H1 (cell line): Measurements from ENCODE around the gene SSTR4. TPM values are rescaled to one million over a fixed set of nuclear protein-coding genes. Genes with fewer than 3 reads are reported as not detected.

Experiments used
- CTCF ChIA-PET: fragments of 300-600 bp; sonication (Branson Sonifier 250); formaldehyde crosslinking; loops from one replicate; lab custom pipeline; 2021; ENCODE audit not compliant: partially characterized antibody; lab: Charles Lee
- POLR2A ChIA-PET: fragments of 300-600 bp; sonication (Branson Sonifier 250); formaldehyde crosslinking; loops from one replicate; lab custom pipeline; 2021; ENCODE audit warnings: inconsistent platforms; ENCODE audit not compliant: partially characterized antibody; lab: Charles Lee
- DNase-seq, 2 experiments: peaks; one replicate each; pipeline versions ENCODE4 v3.0.0 to v3.0.0-alpha.2; 2010 to 2022; ENCODE audit warnings: low spot score in 2 of 2, low read depth in 1 of 2, mixed read lengths in 1 of 2
- FAIRE-seq: peaks from 2 replicates; lab custom pipeline; 2011; peaks lifted over from hg19 to GRCh38; lab: Jason Lieb, UNC
- H2AFZ ChIP-seq: 2 replicates; pipeline ENCODE4 v1.8.1; 2012; ENCODE audit warnings: low read length, inconsistent platforms
- H2AK5ac ChIP-seq: 2 replicates; pipeline ENCODE4 v1.6.1; 2013; ENCODE audit warnings: low read depth, low read length
- H2BK120ac ChIP-seq: replicated peaks from 2 replicates; pipeline ENCODE3; 2013; ENCODE audit warnings: low read depth, low read length, inconsistent platforms
- H2BK12ac ChIP-seq: 2 replicates; pipeline ENCODE4 v1.6.1; 2013; ENCODE audit warnings: low read depth, low read length
- H2BK15ac ChIP-seq: 2 replicates; pipeline ENCODE4 v1.6.1; 2013; ENCODE audit warnings: low read length
- H2BK20ac ChIP-seq: 2 replicates; pipeline ENCODE4 v1.6.1; 2013; ENCODE audit warnings: low read length
- H2BK5ac ChIP-seq: 2 replicates; pipeline ENCODE4 v1.6.1; 2013; ENCODE audit warnings: low read depth, low read length
- H3K14ac ChIP-seq: 2 replicates; pipeline ENCODE4 v1.6.1; 2013; ENCODE audit warnings: inconsistent platforms; ENCODE audit not compliant: insufficient read length
- H3K18ac ChIP-seq: 2 replicates; pipeline ENCODE4 v1.6.1; 2013; ENCODE audit warnings: low read length; ENCODE audit errors: extremely low read depth
- H3K23ac ChIP-seq: 2 replicates; pipeline ENCODE4 v1.6.1; 2013; ENCODE audit warnings: inconsistent platforms; ENCODE audit not compliant: insufficient read length
- H3K23me2 ChIP-seq: 2 replicates; pipeline ENCODE4 v1.6.1; 2013; ENCODE audit warnings: low read depth, low read length
- H3K27ac ChIP-seq: 2 replicates; pipeline ENCODE4 v1.6.1; 2011; ENCODE audit warnings: low read depth, low read length, inconsistent platforms
- H3K27me3 ChIP-seq, 4 experiments: replicated peaks in 1 of 4; 1 replicate in 1 of 4; 2 replicates in 3 of 4; pipeline versions ENCODE4 v1.6.1 to v1.8.1; 2011 to 2013; ENCODE audit warnings: low read length in 3 of 4, mild to moderate bottlenecking in 3 of 4, inconsistent platforms in 2 of 4, mixed read lengths in 2 of 4, moderate library complexity in 1 of 4; ENCODE audit not compliant: control insufficient read depth in 3 of 4, insufficient read depth in 3 of 4; ENCODE audit errors: extremely low read depth in 1 of 4
- H3K36me3 ChIP-seq, 4 experiments: 2 replicates each; pipeline versions ENCODE4 v1.6.1 to v1.8.1; 2011 to 2013; ENCODE audit warnings: mild to moderate bottlenecking in 4 of 4, low read length in 3 of 4, moderate library complexity in 2 of 4, control low read depth in 1 of 4, inconsistent platforms in 1 of 4; ENCODE audit not compliant: insufficient read depth in 4 of 4, control insufficient read depth in 2 of 4
- H3K4ac ChIP-seq: replicated peaks from 2 replicates; pipeline ENCODE3; 2013; ENCODE audit warnings: low read length, low read depth, mixed read lengths, inconsistent platforms; ENCODE audit not compliant: insufficient read length
- H3K4me1 ChIP-seq, 4 experiments: replicated peaks in 1 of 4; 1 replicate in 1 of 4; 2 replicates in 3 of 4; pipeline versions ENCODE4 v1.6.1 to v1.8.1; 2011 to 2013; ENCODE audit warnings: low read length in 3 of 4, inconsistent platforms in 2 of 4, mixed read lengths in 1 of 4; ENCODE audit not compliant: insufficient read depth in 4 of 4, control insufficient read depth in 3 of 4
- H3K4me2 ChIP-seq, 2 experiments: 2 replicates each; pipeline versions ENCODE4 v1.6.1 to v1.8.1; 2011 to 2013; ENCODE audit warnings: low read depth in 2 of 2, low read length in 2 of 2, control low read depth in 1 of 2, inconsistent platforms in 1 of 2, mild to moderate bottlenecking in 1 of 2; ENCODE audit not compliant: insufficient read depth in 1 of 2
- H3K4me3 ChIP-seq, 4 experiments: fragments of 200-600, 300-600 bp in 1 of 4; sonication (generic), shearing (Covaris generic), sonication (Bioruptor Twin) in 1 of 4; 2 replicates each; pipeline versions ENCODE4 v1.5.1 to v1.8.1; 2011 to 2016; ENCODE audit warnings: low read length in 4 of 4, low read depth in 3 of 4, control low read depth in 2 of 4, inconsistent platforms in 2 of 4, mild to moderate bottlenecking in 2 of 4, mixed read lengths in 1 of 4, moderate library complexity in 1 of 4; ENCODE audit not compliant: insufficient read depth in 2 of 4; ENCODE audit errors: extremely low read depth in 1 of 4
- H3K56ac ChIP-seq: replicated peaks from 2 replicates; pipeline ENCODE3; 2013; ENCODE audit warnings: low read depth, mild to moderate bottlenecking, mixed read lengths, low read length, inconsistent platforms; ENCODE audit not compliant: insufficient read length
- H3K79me1 ChIP-seq: 2 replicates; pipeline ENCODE4 v1.6.1; 2013; ENCODE audit warnings: low read depth, low read length, control low read depth
- H3K79me2 ChIP-seq, 2 experiments: 2 replicates each; pipeline versions ENCODE4 v1.6.1 to v1.8.1; 2012 to 2013; ENCODE audit warnings: low read length in 2 of 2, mild to moderate bottlenecking in 2 of 2, inconsistent platforms in 1 of 2; ENCODE audit not compliant: insufficient read depth in 2 of 2, control insufficient read depth in 1 of 2
- H3K9ac ChIP-seq, 4 experiments: replicated peaks in 1 of 4; 1 replicate in 1 of 4; 2 replicates in 3 of 4; pipeline versions ENCODE4 v1.6.1 to v1.8.1; 2011 to 2013; ENCODE audit warnings: low read depth in 3 of 4, low read length in 3 of 4, control low read depth in 2 of 4, mild to moderate bottlenecking in 2 of 4, moderate library complexity in 2 of 4, inconsistent platforms in 1 of 4; ENCODE audit errors: extremely low read depth in 1 of 4
- H3K9me3 ChIP-seq, 2 experiments: 2 replicates each; pipeline versions ENCODE4 v1.6.1 to v1.8.1; 2012 to 2013; ENCODE audit warnings: mild to moderate bottlenecking in 2 of 2, moderate library complexity in 2 of 2, control low read depth in 1 of 2, inconsistent platforms in 1 of 2, low read depth in 1 of 2, low read length in 1 of 2, mixed read lengths in 1 of 2; ENCODE audit not compliant: insufficient read depth in 2 of 2
- H4K20me1 ChIP-seq, 2 experiments: replicated peaks in 1 of 2; 2 replicates each; pipeline versions ENCODE3 to v1.8.1; 2011 to 2013; ENCODE audit warnings: inconsistent platforms in 2 of 2, low read length in 2 of 2, mild to moderate bottlenecking in 1 of 2; ENCODE audit not compliant: insufficient read depth in 2 of 2, control insufficient read depth in 1 of 2
- H4K5ac ChIP-seq: 2 replicates; pipeline ENCODE4 v1.6.1; 2013; ENCODE audit warnings: low read length, low read depth, mixed read lengths, inconsistent platforms; ENCODE audit not compliant: insufficient read length
- H4K8ac ChIP-seq: 2 replicates; pipeline ENCODE4 v1.8.0; 2013; ENCODE audit warnings: mild to moderate bottlenecking, moderate library complexity, low read length, inconsistent platforms; ENCODE audit not compliant: insufficient read depth; ENCODE audit errors: extremely low read depth
- H4K91ac ChIP-seq: replicated peaks from 2 replicates; pipeline ENCODE3; 2013; ENCODE audit warnings: low read length, mixed read lengths, inconsistent platforms; ENCODE audit not compliant: insufficient read length
- CHD1 ChIP-seq: IDR thresholded peaks from 2 replicates; pipeline ENCODE4 v1.6.1; 2012; ENCODE audit warnings: low read depth, low read length, improper control_type of control experiment
- KDM5A ChIP-seq: fragments of 200-600 bp; IDR thresholded peaks from 2 replicates; pipeline ENCODE4 v1.7.1; 2012; ENCODE audit warnings: mild to moderate bottlenecking, low read length, inconsistent platforms, mixed read lengths
- NANOG ChIP-seq: IDR thresholded peaks from 2 replicates; pipeline ENCODE4 v1.6.1; 2011; ENCODE audit warnings: low read length, low read depth, mild to moderate bottlenecking, inconsistent platforms; ENCODE audit not compliant: insufficient read depth, poor library complexity, severe bottlenecking
- POLR2AphosphoS5 ChIP-seq: IDR thresholded peaks from 2 replicates; pipeline ENCODE4 v1.6.1; 2011; ENCODE audit warnings: low read depth, low read length
- RFX5 ChIP-seq: IDR thresholded peaks from 2 replicates; pipeline ENCODE4 v1.6.1; 2011; ENCODE audit warnings: low read depth, low read length, improper control_type of control experiment, borderline replicate concordance
- SAP30 ChIP-seq: fragments of 300-600 bp; sonication (generic); IDR thresholded peaks from 2 replicates; pipeline ENCODE4 v1.7.1; 2012; ENCODE audit warnings: low read length, moderate library complexity, mild to moderate bottlenecking, inconsistent platforms; ENCODE audit not compliant: insufficient read depth, insufficient replicate concordance
- SIN3A ChIP-seq, 2 experiments: IDR thresholded peaks in 1 of 2; conservative IDR thresholded peaks in 1 of 2; 2 replicates each; pipeline ENCODE4 v1.6.1; 2011 to 2012; ENCODE audit warnings: low read length in 2 of 2, improper control_type of control experiment in 1 of 2, low read depth in 1 of 2, mild to moderate bottlenecking in 1 of 2
- SRF ChIP-seq: IDR thresholded peaks from 2 replicates; pipeline ENCODE4 v1.6.1; 2011; ENCODE audit warnings: mild to moderate bottlenecking, low read depth, low read length, moderate library complexity
- TEAD4 ChIP-seq: IDR thresholded peaks from 2 replicates; pipeline ENCODE4 v1.6.1; 2012; ENCODE audit warnings: low read depth, low read length, inconsistent platforms, mixed read lengths
- WGBS, 2 experiments: shearing (Covaris generic) in 1 of 2; methylation state at CpG; one replicate each; pipeline versions ENCODE4 v1.1.6 to v1.1.7; 2013 to 2015; ENCODE audit warnings: low lambda C conversion rate in 2 of 2, mixed read lengths in 2 of 2, inconsistent platforms in 1 of 2, low coverage in 1 of 2, missing lambda C conversion rate in 1 of 2; ENCODE audit not compliant: insufficient replicate concordance in 2 of 2, insufficient coverage in 1 of 2, insufficient read length in 1 of 2; ENCODE audit errors: extremely low coverage in 1 of 2, missing lambda C conversion rate in 1 of 2; 5-methylcytosine and 5-hydroxymethylcytosine counted together
- polyA plus RNA-seq, 7 experiments: library from polyadenylated mRNA; depleted of rRNA in 3 of 7; stranded (reverse) in 5 of 7; unstranded in 2 of 7; fragments of >200 nt in 5 of 7; fragments of 200-250 nt in 2 of 7; gene quantifications; 1 replicate in 5 of 7; 2 replicates in 1 of 7; 4 replicates in 1 of 7; pipeline versions ENCODE4 v1.2.1 to v1.2.3, GENCODE V29; 2011 to 2013; ENCODE audit warnings: missing spikeins in 2 of 7, mixed read lengths in 2 of 7
- total RNA-seq: library from RNA; stranded (reverse); fragmentation: NEBNext Ultra II Directional; extraction: Animal tissue kit (Norgen Biotek cat#: 25700); gene quantifications from 2 replicates; pipeline ENCODE4 v1.2.1, GENCODE V29; 2021
- TF ChIP-seq, protein P1 (sequence below), 3 experiments: IDR thresholded peaks; 1 replicate in 2 of 3; 2 replicates in 1 of 3; pipeline versions ENCODE4 v1.5.1 to v1.6.1; 2011; ENCODE audit warnings: low read length in 3 of 3, mild to moderate bottlenecking in 3 of 3, inconsistent platforms in 2 of 3, low read depth in 1 of 3, moderate library complexity in 1 of 3; ENCODE audit not compliant: insufficient read depth in 1 of 3; ENCODE audit errors: control extremely low read depth in 1 of 3
- TF ChIP-seq, protein P2 (sequence below): IDR thresholded peaks from 2 replicates; pipeline ENCODE4 v1.6.1; 2012; ENCODE audit warnings: inconsistent platforms

Gene SSTR4
- total and polyA plus RNA-seq, 2 of the 8 experiments (the other 6 are each of a cell fraction or from before 2014, with no cell fraction given), result 0.05 TPM; not detected in 1

DNA sequence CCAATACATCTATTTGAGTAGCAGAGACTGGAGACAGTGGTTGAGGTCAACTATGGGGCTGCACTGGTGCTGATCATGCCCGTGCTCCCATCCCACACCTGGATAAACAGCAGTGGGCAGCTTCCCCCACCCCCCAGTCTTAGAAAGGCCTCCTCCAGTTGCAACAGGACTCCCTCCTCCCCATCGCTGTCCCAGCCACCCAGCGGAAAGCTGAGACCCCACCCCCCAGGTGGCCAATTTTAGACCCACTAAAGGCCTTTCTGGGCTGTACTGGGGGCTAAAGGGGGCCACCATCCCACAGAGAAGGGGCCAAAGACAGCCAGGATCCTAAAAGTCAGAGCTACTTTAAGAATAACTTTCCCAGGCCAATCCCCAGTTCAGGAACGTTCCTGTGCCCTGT is 1.2 kb upstream of the SSTR4 start:
- FAIRE-seq, result no peak
- TF ChIP-seq POLR2AphosphoS5 (no peak), SAP30 (no peak), SRF (no peak), KDM5A (no peak), SIN3A (conservative IDR thresholded peaks at IDR 0.05 in 1 of 2, IDR thresholded peaks at IDR 0.05 in 1 of 2; ENCODE audit: low read depth in 1 of 2, low read length in 2 of 2) (no peak), NANOG (no peak), TEAD4 (no peak), RFX5 (no peak), CHD1 (no peak)
- TF ChIP-seq, protein P1, sequence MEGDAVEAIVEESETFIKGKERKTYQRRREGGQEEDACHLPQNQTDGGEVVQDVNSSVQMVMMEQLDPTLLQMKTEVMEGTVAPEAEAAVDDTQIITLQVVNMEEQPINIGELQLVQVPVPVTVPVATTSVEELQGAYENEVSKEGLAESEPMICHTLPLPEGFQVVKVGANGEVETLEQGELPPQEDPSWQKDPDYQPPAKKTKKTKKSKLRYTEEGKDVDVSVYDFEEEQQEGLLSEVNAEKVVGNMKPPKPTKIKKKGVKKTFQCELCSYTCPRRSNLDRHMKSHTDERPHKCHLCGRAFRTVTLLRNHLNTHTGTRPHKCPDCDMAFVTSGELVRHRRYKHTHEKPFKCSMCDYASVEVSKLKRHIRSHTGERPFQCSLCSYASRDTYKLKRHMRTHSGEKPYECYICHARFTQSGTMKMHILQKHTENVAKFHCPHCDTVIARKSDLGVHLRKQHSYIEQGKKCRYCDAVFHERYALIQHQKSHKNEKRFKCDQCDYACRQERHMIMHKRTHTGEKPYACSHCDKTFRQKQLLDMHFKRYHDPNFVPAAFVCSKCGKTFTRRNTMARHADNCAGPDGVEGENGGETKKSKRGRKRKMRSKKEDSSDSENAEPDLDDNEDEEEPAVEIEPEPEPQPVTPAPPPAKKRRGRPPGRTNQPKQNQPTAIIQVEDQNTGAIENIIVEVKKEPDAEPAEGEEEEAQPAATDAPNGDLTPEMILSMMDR (IDR thresholded peaks at IDR 0.05; ENCODE audit: control extremely low read depth in 1 of 3, insufficient read depth in 1 of 3, low read depth in 1 of 3, low read length in 3 of 3), result no peak
- TF ChIP-seq, protein P2, sequence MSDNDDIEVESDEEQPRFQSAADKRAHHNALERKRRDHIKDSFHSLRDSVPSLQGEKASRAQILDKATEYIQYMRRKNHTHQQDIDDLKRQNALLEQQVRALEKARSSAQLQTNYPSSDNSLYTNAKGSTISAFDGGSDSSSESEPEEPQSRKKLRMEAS, result no peak

More for the DNA sequence above, 1.2 kb upstream of the SSTR4 start:
- Histone ChIP-seq H3K14ac (no peak overlapping the region), H4K8ac (no peak overlapping the region), H2BK12ac (no peak overlapping the region), H3K36me3 (no peaks in the 10 kb centered on the region; a peak in 1 of 8 replicates), H3K4me3 (no peak overlapping the region), H3K9me3 (peaks cover 0 to 5% of the 10 kb centered on the region in 2 experiments; a peak in 1 of 4 replicates), H2AK5ac (no peak overlapping the region), H2BK15ac (no peak overlapping the region), H3K18ac (no peak overlapping the region), H2BK20ac (no peak overlapping the region), H3K56ac (no peak overlapping the region), H2BK5ac (no peak overlapping the region), H3K4me2 (no peak overlapping the region), H3K4ac (no peak overlapping the region), H3K27ac (no peak overlapping the region), H3K4me1 (peaks cover 0 to 3% (median 0%) of the 10 kb centered on the region in 4 experiments; a peak in 1 of 7 replicates), H2AFZ (no peak overlapping the region), H3K23ac (no peak overlapping the region), H4K5ac (no peak overlapping the region), H3K27me3 (peaks cover 21 to 56% (median 46%) of the 10 kb centered on the region in 4 experiments), H3K23me2 (peaks cover 2% of the 10 kb centered on the region; the same call in 1 of the 2 replicates), H3K9ac (no peak overlapping the region), H2BK120ac (no peak overlapping the region), H3K79me2 (no peaks in the 10 kb centered on the region), H3K79me1 (no peaks in the 10 kb centered on the region), H4K20me1 (no peaks in the 10 kb centered on the region), H4K91ac (no peak overlapping the region)
- 93% methylated on average over 4 of the region's 4 CpGs; no CpG with 5 or more reads in 1 of the 2 experiments for WGBS, 2 experiments
- DNase-seq, result no peak
- CTCF ChIA-PET, result interaction anchor here (1.2 to 4.2 kb wide), 6 partner anchors 9 to 307 kb away, joined by 3 to 17 read pairs (median 6); partner anchors contain the start of gene THBD
- POLR2A ChIA-PET, result no interaction called here
